ENCODE results near the gene TMEM72. TPM values are rescaled to one million over a fixed set of nuclear protein-coding genes. Genes with fewer than 3 reads are reported as not detected.
A peak's percentile ranks its signal among the peaks of the same experiment; 100 is the strongest.

TMEM72 gene
- polyA plus RNA-seq, 6 donors from 2014 or later, result not detected

DNA sequence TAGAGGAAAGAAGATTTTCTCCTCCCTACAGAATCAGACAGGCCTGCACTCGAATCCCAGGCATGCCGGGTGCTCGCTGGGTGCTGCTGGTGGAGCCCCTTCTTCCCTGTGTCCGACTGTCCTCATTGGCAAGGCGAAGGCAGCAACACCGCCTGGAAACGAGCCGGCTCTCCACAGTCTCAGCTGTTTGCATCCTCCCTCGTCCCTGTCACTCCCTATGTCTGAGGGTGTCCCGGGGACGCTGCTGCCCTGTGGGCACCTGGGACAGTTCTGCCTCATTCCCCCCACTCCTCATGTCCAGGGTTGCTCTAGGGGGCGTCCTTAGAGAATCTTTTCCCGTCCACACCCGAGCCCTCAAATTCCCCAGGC lies 31.6 kb upstream of the TMEM72 start:
- Mint-ChIP-seq H3K27ac (peak overlapping the region in 1 of 6 donors; percentile 16), H3K4me3 (peak overlapping the region in 6 of 8 donors; percentile 13 to 89 (median 76)), H3K9me3 (no peaks in the 10 kb centered on the region), H3K27me3 (peaks cover 0 to 41% (median 40%) of the 10 kb centered on the region in 3 donors), H3K36me3 (no peaks in the 10 kb centered on the region), H3K4me1 (peaks cover 12 to 23% (median 21%) of the 10 kb centered on the region in 3 donors)
- DNase-seq, result no peak
- ATAC-seq (ENCODE audit: low read depth in 2 of 2), result no peak

DNA sequence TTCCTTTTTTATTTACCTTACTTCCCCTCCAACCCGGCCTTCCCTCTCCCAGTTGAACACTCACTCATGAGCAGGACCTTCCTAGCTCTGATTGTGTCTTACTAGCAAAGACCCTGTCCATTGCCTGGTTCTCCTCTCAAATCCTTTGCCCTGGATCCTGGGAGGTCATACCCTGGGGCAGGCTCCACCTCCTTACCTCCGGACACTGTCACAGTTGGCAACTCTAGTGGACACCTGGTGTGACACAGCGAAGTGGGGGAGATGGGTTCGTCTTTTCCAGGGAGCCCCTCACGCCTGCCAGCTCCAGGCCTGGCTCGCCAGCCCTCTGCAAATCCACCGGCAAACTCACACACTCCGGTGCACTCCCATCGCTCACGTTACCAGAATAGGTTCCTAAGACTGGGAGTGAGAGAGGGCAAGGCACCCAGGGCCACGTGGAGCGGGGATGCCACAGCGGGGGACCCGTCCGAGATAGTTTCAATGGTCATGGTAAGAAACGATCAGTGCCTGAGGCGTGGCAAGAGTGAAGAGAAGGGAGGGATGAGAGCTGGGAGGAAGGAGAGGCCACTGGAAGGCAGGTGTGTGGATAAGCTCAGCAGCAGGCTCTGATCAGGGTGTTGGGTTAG lies 30.9 kb upstream of the TMEM72 start:
- Mint-ChIP-seq H3K27me3 (peaks cover 0 to 41% (median 40%) of the 10 kb centered on the region in 3 donors), H3K27ac (peak overlapping the region in 2 of 6 donors; percentile 6 to 52)
- DNase-seq, result no peak

DNA sequence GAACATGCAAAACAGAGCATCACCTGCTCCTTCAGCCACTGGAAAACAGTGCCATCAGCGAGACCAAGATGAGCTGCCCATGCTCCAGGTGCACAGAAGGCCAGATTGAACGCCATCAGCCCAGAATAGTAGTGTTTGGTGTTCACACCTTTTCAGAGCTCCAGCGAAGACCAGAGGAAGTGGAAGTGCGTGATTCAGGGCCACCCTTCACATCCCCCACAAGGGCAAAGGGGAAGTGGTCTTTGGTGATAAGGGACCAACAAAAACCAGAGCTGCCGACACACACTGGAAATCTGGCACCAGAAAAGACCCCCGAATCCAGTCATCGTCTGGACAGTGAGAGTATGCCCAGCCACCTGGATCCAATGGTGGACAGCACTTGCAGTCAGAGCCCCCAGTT lies 29.5 kb upstream of the TMEM72 start:
- no peaks in the 10 kb centered on the region for H3K9me3 Mint-ChIP-seq
- no peak overlapping the region for H3K4me3 Mint-ChIP-seq
- H3K27me3 Mint-ChIP-seq, result peaks cover 0 to 48% (median 41%) of the 10 kb centered on the region in 3 donors

More for the DNA sequence above, 30.9 kb upstream of the TMEM72 start:
- peak overlapping the region in 6 of 8 donors; percentile 10 to 71 (median 50) for H3K4me3 Mint-ChIP-seq
- no peaks in the 10 kb centered on the region for H3K36me3 Mint-ChIP-seq
- no peak for ATAC-seq (ENCODE audit: low read depth in 2 of 2)
- H3K4me1 Mint-ChIP-seq, result peaks cover 12 to 23% (median 21%) of the 10 kb centered on the region in 3 donors
- no peaks in the 10 kb centered on the region for H3K9me3 Mint-ChIP-seq

DNA sequence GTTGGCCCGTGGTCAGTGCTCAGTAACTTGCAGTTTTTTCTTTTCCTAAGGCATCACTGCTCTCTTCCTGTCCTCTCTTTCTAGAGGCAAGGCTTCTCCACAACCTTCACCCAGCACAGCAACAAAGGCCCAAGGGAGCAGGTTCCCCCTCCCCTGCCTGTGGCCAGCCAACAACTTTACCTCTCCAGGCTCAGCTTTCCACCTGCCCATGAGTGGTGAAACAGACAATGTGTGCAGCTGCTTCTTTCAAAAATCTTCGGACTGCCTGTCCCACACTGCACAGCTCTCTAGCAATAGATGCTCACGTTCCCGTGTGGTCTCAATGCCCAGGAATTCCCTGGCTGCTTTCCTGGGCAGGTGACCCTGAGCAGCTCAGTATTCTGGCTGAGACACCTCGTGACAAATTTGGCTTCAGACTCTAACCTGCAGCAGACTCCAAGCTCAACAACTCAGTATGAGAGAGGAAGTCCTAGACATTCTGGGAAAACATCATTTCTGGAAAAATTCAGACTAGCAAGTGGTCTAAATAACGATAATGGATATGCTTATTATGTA lies 28.9 kb upstream of the TMEM72 start:
- Mint-ChIP-seq H3K27ac (peak overlapping the region in 2 of 6 donors; percentile 73 to 90), H3K4me3 (peak overlapping the region in 1 of 8 donors; percentile 71), H3K27me3 (peaks cover 0 to 48% (median 41%) of the 10 kb centered on the region in 3 donors), H3K36me3 (no peaks in the 10 kb centered on the region), H3K4me1 (peaks cover 12 to 23% (median 21%) of the 10 kb centered on the region in 3 donors), H3K9me3 (no peaks in the 10 kb centered on the region)
- DNase-seq (no peak), ATAC-seq (ENCODE audit: low read depth in 2 of 2) (no peak)

More for the DNA sequence above, 29.5 kb upstream of the TMEM72 start:
- Mint-ChIP-seq H3K36me3 (no peaks in the 10 kb centered on the region), H3K4me1 (peaks cover 12 to 23% (median 21%) of the 10 kb centered on the region in 3 donors), H3K27ac (no peak overlapping the region)
- ATAC-seq (ENCODE audit: low read depth in 2 of 2), result peak in 1 of 2 donors; percentile 29
- DNase-seq, result peak; percentile 6

DNA sequence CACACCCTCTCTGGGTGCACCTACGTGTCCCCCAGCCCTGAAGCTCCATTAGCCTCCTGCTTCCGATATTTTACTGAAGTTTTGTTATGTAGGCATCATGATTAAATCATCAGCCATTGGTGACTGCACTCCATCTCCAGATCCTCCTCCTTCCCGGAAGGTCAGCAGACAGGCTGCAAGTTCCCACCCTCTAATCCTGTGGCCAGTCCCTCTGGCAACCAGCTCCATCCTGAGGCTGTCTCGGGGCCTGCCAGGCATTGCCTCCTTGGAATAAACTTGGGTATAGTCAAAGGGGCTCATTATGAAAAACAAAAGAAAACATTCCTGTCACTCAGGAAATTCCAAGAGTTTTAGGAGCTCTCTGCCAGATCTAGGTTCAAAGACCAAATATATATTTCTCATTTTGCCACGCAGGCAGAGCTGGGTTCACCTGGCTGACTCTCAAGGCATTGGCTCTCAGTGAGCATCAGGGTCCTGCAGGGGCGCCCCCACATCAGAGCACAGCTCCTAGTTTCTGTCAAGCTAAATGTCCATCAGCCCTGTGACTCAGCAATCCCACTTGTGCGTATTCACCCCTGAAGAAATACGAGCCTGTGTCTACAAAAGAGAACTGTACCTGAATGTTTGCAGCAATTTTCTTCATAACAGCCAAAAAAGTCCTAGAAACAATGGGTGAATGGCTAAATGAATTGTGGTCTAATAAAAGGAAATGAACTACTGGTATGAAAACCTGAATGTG lies 27.4 kb upstream of the TMEM72 start:
- peaks cover 9 to 20% (median 19%) of the 10 kb centered on the region in 3 donors for H3K4me1 Mint-ChIP-seq
- no peak overlapping the region for H3K27ac Mint-ChIP-seq
- peaks cover 0 to 48% (median 40%) of the 10 kb centered on the region in 3 donors for H3K27me3 Mint-ChIP-seq
- H3K36me3 Mint-ChIP-seq, result no peaks in the 10 kb centered on the region
- DNase-seq, result no peak
- ATAC-seq (ENCODE audit: low read depth in 2 of 2), result no peak
- peak overlapping the region in 1 of 8 donors; percentile 31 for H3K4me3 Mint-ChIP-seq
- no peaks in the 10 kb centered on the region for H3K9me3 Mint-ChIP-seq

DNA sequence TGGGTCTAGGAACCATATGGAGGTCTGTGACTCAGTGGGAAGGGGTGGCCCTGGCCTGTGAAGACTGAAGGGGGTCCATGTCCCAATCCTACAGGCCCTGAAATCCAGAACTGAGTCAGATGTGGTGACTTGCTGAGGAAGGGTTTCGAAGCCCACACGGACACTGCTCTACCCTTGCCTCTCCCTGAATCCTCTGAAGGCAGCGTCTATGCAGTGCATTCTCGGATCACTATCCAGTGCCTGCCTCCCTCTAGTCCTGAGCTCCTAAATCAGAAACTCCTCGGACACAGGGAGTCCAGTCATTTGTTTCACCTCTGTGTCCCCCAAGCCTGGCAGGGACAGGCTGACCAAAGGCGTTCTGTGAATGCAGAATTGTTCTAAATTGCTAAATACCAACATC lies 25.4 kb upstream of the TMEM72 start:
- H3K9me3 Mint-ChIP-seq, result no peaks in the 10 kb centered on the region
- peaks cover 0 to 6% (median 6%) of the 10 kb centered on the region in 3 donors for H3K4me1 Mint-ChIP-seq
- no peak for ATAC-seq (ENCODE audit: low read depth in 2 of 2)
- no peak for DNase-seq
- H3K4me3 Mint-ChIP-seq, result no peak overlapping the region
- no peaks in the 10 kb centered on the region for H3K36me3 Mint-ChIP-seq
- H3K27me3 Mint-ChIP-seq, result peaks cover 0 to 29% (median 21%) of the 10 kb centered on the region in 3 donors
- no peak overlapping the region for H3K27ac Mint-ChIP-seq

DNA sequence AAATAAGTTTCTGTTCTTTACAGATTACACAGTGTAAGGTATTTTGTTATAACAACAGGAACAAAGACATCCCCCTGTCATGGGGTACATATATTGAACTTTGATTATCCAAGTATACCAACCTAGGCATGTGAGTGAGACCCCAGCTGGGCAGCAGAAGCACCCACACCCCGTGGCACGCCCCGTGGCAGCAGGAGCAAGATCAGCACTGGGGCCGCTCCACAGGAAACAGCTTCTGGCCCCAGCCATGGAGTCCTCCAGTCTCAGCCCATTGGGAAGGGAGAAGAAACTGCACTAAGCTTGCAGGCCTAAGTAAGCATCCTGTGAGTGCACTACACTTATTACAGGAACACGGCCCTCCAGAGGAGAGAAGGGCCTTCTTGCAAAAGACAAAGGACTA lies 24.2 kb upstream of the TMEM72 start:
- no peak overlapping the region for H3K27ac Mint-ChIP-seq

DNA sequence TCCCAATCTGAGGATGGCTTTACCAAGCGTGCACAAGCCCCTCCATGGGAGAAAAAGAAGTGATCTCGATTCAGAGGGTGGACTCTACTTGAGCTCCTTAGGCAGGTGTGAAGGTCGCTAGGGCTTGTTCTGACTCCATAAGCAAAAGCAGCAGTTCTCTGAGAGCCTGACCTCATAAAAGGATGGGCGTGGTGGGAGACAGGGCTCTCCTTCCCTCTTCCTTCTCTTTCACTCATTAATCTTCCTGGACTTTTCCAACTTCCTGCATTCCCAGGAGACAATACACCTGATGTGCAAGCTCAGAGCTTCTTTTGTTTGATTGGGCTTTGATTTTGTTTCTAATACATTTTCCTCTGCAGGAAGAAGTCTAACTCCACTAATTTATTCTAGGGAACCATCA lies 22.3 kb upstream of the TMEM72 start:
- DNase-seq (no peak), ATAC-seq (ENCODE audit: low read depth in 2 of 2) (no peak)
- no peak overlapping the region for H3K4me3 Mint-ChIP-seq
- H3K9me3 Mint-ChIP-seq, result no peaks in the 10 kb centered on the region
- peaks cover 0 to 8% (median 6%) of the 10 kb centered on the region in 3 donors for H3K27me3 Mint-ChIP-seq
- no peaks in the 10 kb centered on the region for H3K36me3 Mint-ChIP-seq
- H3K4me1 Mint-ChIP-seq, result no peaks in the 10 kb centered on the region
- no peak overlapping the region for H3K27ac Mint-ChIP-seq

More for the DNA sequence above, 24.2 kb upstream of the TMEM72 start:
- Mint-ChIP-seq H3K9me3 (no peaks in the 10 kb centered on the region), H3K4me1 (peaks cover 0 to 5% (median 2%) of the 10 kb centered on the region in 3 donors), H3K4me3 (no peak overlapping the region), H3K27me3 (peaks cover 0 to 24% (median 18%) of the 10 kb centered on the region in 3 donors), H3K36me3 (no peaks in the 10 kb centered on the region)
- DNase-seq (no peak), ATAC-seq (ENCODE audit: low read depth in 2 of 2) (no peak)

DNA sequence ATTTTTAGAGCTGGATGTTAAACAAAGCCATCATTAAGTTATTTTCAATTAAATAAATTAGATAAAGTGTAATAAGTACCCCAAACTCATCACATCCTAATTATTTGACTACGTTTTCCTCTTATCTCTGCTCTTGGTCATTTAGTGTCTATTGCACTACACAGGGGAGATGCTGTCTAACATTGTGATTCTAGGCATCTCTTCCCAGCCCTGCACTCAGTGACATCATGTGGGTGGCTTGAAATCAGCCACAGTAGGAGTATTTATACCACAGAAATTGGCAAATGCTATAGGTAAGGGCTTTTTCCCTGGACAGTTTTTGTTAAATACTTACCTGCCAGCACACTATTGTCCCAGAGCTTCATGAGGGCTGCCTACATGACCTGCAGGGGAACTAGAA lies 21.3 kb upstream of the TMEM72 start:
- Mint-ChIP-seq H3K9me3 (no peaks in the 10 kb centered on the region), H3K27ac (no peak overlapping the region)

DNA sequence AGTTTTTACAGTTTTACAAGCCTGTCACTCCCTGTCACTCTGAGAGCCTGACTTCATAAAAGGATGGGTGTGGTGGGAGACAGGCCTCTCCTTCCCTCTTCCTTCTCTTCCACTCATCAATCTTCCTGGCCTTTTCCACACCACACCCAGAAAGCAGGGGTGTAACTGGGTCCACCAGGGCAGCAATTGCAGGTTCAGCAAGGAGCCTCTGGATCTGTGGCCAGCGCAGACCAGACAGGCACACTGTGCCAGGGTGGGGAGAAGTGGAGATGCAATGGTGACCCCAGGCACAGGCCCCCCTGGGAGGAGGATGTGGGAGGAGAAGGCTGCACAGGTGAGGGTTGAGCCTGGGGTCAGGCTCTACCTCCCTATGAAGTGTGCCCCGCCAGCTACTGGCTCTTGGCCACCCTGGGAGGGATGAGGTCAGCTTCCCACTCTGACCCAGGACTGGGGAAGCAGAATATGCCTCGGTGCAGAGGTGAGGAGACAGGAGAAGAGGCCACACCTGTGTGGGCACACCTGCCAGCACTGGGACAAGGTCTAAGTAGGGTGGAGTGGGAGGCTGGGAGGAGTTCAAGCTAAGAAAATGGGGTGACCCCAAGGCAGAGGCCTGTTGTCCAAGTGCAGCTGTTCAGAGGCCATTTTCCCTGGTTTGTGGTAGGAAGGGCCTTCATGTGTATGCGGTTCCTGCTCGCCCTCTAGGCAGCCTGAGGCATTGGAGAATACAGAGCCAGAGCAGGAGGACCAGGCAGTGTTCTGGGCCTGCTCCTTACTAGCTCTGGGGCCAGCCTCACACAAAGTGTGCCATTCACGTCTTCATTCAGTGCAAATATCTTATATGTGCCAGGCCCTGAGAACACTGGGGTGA lies 20.2 kb upstream of the TMEM72 start:
- no peak for DNase-seq
- H3K4me1 Mint-ChIP-seq, result peaks cover 0 to 9% (median 0%) of the 10 kb centered on the region in 3 donors
- no peak for ATAC-seq (ENCODE audit: low read depth in 2 of 2)
- H3K9me3 Mint-ChIP-seq, result no peaks in the 10 kb centered on the region
- H3K27ac Mint-ChIP-seq, result peak overlapping the region in 1 of 6 donors; percentile 1
- H3K36me3 Mint-ChIP-seq, result no peaks in the 10 kb centered on the region
- H3K27me3 Mint-ChIP-seq, result peaks cover 0 to 7% (median 6%) of the 10 kb centered on the region in 3 donors
- H3K4me3 Mint-ChIP-seq, result peak overlapping the region in 1 of 8 donors; percentile 22

More for the DNA sequence above, 21.3 kb upstream of the TMEM72 start:
- no peak overlapping the region for H3K4me3 Mint-ChIP-seq
- H3K4me1 Mint-ChIP-seq, result peaks cover 0 to 3% (median 0%) of the 10 kb centered on the region in 3 donors
- H3K27me3 Mint-ChIP-seq, result peaks cover 0 to 8% (median 6%) of the 10 kb centered on the region in 3 donors
- no peaks in the 10 kb centered on the region for H3K36me3 Mint-ChIP-seq
- ATAC-seq (ENCODE audit: low read depth in 2 of 2), result no peak
- DNase-seq, result no peak

DNA sequence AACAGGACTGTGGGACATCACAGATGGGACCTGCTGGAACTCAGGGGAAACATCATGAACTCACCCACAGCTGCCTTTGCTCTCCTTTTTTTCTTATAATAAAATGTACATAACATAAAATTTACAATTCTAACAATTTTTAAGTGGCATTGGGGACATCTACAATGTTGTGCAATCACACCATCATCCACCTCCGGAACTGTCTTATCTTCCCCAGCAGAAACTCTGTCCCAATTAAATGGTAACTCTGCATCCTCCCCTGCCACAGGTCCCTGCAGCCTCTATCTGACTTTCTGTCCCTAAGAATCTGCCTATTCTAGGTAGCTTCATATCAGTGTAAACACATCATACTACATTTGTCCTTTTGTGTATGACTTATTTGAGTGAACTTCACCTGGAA lies 19.4 kb upstream of the TMEM72 start:
- Mint-ChIP-seq H3K4me3 (no peak overlapping the region), H3K9me3 (no peaks in the 10 kb centered on the region), H3K4me1 (peaks cover 0 to 9% (median 0%) of the 10 kb centered on the region in 3 donors), H3K27ac (peak overlapping the region in 1 of 6 donors; percentile 6), H3K27me3 (peaks cover 0 to 6% (median 0%) of the 10 kb centered on the region in 3 donors), H3K36me3 (no peaks in the 10 kb centered on the region)
- ATAC-seq (ENCODE audit: low read depth in 2 of 2) (no peak), DNase-seq (no peak)

DNA sequence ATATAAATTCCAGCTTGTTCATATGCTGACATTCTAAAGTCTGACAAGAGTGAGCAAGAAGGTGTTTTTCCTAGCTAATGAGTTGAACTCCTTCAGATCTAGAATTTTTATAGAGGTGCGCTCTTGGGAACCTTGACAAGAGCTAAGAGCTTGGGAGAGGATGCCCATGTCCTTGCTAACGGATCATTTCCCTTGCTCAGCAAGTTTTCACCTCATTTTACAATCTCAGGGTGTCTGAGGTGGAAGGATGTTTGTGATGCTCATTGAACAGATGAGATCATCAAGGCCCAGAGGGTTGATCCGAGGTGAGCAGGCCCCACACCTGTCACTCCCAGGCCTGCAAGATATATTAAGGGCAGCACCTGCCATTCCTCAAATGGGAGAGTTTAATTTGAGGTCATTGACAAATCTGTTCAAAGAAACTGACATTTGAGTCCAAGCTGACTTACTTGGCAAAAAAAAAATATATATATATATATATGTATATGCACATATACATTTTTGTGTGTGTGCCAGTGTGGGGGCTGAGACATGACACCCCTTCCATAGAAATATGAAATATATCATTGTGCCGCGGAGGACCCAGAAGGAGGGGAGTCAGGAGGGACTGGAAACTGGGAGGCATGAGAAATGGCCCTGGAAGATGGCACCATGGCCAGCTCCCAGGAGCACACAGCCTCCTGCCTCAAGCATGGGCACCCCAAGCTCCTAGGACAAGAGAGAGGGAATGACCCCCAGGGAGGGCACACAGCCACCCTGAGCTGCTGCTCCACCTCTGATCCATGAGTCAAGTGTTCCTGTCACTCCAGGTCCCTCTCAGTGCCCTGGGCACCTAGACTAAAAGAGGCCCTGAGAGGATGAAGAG lies 17.3 kb upstream of the TMEM72 start:
- Mint-ChIP-seq H3K4me3 (no peak overlapping the region), H3K36me3 (no peaks in the 10 kb centered on the region), H3K27ac (peak overlapping the region in 1 of 6 donors; percentile 80), H3K4me1 (peaks cover 0 to 9% (median 0%) of the 10 kb centered on the region in 3 donors), H3K9me3 (no peaks in the 10 kb centered on the region), H3K27me3 (peaks cover 0 to 6% (median 0%) of the 10 kb centered on the region in 3 donors)
- DNase-seq, result no peak
- ATAC-seq (ENCODE audit: low read depth in 2 of 2), result no peak

Measured in naive B cell (primary cell).